Measurements from ENCODE around the gene NR4A2. TPM values are rescaled to one million over a fixed set of nuclear protein-coding genes. Genes with fewer than 3 reads are reported as not detected.

NR4A2 gene
- total and polyA plus RNA-seq, 12 donors = 1.1 to 31.2 (median 5.3) TPM

Other genes with a start within 250 kb of the NR4A2 start
- 10 to 100 TPM; 10.7 to 20.9 (median 15.5) TPM for gene GPD2, start 103.7 kb upstream of the NR4A2 start, total RNA-seq
- 1 to 10 TPM; 3.7 to 4.5 TPM for gene GPD2, start 103.7 kb upstream of the NR4A2 start, polyA plus RNA-seq